Measurements from ENCODE around the gene SH3RF3.

SH3RF3 gene

GRCh38 chr2:109471658-109472057 lies 342.7 kb downstream of the SH3RF3 start:
- Histone ChIP-seq H3K14ac (ENCODE audit: low read length in 2 of 2) (peak overlapping the region in 1 of 2 experiments; percentile 18), H2AFZ (ENCODE audit: low read depth, low read length) (no peak overlapping the region), H3K9ac (ENCODE audit: low read length) (no peak overlapping the region), H4K8ac (ENCODE audit: low read length) (peak overlapping the region; percentile 20), H3K23ac (ENCODE audit: low read length in 2 of 2) (no peak overlapping the region), H3K27ac (ENCODE audit: low read length, poor library complexity, severe bottlenecking) (no peak overlapping the region), H4K91ac (ENCODE audit: low read length) (no peak overlapping the region), H3K4me1 (ENCODE audit: control insufficient read depth, insufficient read depth, low read depth, low read length) (peaks cover 60% of the 10 kb centered on the region), H2AK5ac (ENCODE audit: low read length, severe bottlenecking) (peak overlapping the region; percentile 86), H2BK12ac (ENCODE audit: low read length in 2 of 2) (no peak overlapping the region), H3K9me3 (ENCODE audit: control insufficient read depth, low read length) (no peaks in the 10 kb centered on the region), H2BK5ac (ENCODE audit: low read depth, low read length, poor library complexity, severe bottlenecking) (no peak overlapping the region), H3K4me2 (ENCODE audit: low read length, poor library complexity, severe bottlenecking) (no peak overlapping the region), H3K79me1 (replicated peaks; ENCODE audit: low read length, poor library complexity, severe bottlenecking) (peaks cover 2% of the 10 kb centered on the region), H2BK120ac (ENCODE audit: low read depth, low read length) (no peak overlapping the region), H2BK15ac (ENCODE audit: low read depth, poor library complexity, severe bottlenecking) (no peak overlapping the region), H3K18ac (ENCODE audit: low read depth in 1 of 2, low read length in 2 of 2) (peak overlapping the region in 1 of 2 experiments; percentile 63), H3K4me3 (ENCODE audit: insufficient read depth in 1 of 2, low read depth in 1 of 2, low read length in 2 of 2) (no peak overlapping the region), H3K27me3 (ENCODE audit: control insufficient read depth in 1 of 2, insufficient read depth in 1 of 2, low read length in 2 of 2) (no peaks in the 10 kb centered on the region), H3K4ac (ENCODE audit: low read depth in 1 of 2, low read length in 2 of 2) (no peak overlapping the region), H3K36me3 (ENCODE audit: control insufficient read depth in 1 of 2, insufficient read depth in 2 of 2, low read depth in 1 of 2, low read length in 2 of 2) (no peaks in the 10 kb centered on the region)
- DNase-seq, result no peak
- 88% methylated on average over 3 of the region's 3 CpGs for WGBS

DNA sequence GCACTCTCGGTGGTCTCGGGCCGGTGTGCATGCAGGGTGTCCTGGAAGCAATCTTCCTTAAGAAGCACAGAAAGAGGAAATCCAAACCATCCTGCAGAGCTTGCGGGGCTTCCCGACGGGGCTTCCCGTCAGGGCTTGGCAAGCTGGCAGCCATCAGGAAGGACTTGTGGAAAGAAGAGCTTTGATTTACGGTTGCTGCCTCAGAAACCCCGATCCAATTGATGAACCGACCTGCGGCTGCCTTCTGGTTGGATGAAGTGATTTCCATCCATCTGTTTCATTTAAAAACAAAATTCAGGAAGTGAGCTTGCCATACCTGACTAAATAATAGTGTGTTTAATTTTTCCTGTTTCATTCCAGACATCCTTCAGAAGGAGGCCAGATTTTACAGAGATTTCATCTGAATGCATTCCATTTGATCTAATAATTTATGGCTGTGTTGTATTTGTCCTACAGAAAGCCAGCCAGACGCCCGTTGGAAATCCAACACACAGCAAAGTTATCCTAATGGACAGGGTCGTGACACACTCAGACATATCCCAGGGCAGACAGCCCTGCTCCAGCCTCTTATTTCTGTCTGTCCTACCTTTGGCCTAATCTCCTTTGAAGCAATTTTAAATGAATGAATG lies 343.4 kb downstream of the SH3RF3 start:
- no peak overlapping the region for H2BK12ac ChIP-seq (ENCODE audit: low read length in 2 of 2)
- 60% methylated on average over 13 of the region's 14 CpGs for WGBS
- H3K14ac ChIP-seq (ENCODE audit: low read length in 2 of 2), result no peak overlapping the region
- H2AK5ac ChIP-seq (ENCODE audit: low read length, severe bottlenecking), result peak overlapping the region; percentile 41
- H3K79me1 ChIP-seq (replicated peaks; ENCODE audit: low read length, poor library complexity, severe bottlenecking), result peaks cover 2% of the 10 kb centered on the region
- H2BK5ac ChIP-seq (ENCODE audit: low read depth, low read length, poor library complexity, severe bottlenecking), result no peak overlapping the region
- no peaks in the 10 kb centered on the region for H3K36me3 ChIP-seq (ENCODE audit: control insufficient read depth in 1 of 2, insufficient read depth in 2 of 2, low read depth in 1 of 2, low read length in 2 of 2)
- H3K4me1 ChIP-seq (ENCODE audit: control insufficient read depth, insufficient read depth, low read depth, low read length), result peaks cover 55% of the 10 kb centered on the region
- no peak overlapping the region for H3K4me3 ChIP-seq (ENCODE audit: insufficient read depth in 1 of 2, low read depth in 1 of 2, low read length in 2 of 2)
- no peak overlapping the region for H3K27ac ChIP-seq (ENCODE audit: low read length, poor library complexity, severe bottlenecking)
- no peak overlapping the region for H4K8ac ChIP-seq (ENCODE audit: low read length)
- no peak overlapping the region for H3K18ac ChIP-seq (ENCODE audit: low read depth in 1 of 2, low read length in 2 of 2)
- no peak overlapping the region for H3K9ac ChIP-seq (ENCODE audit: low read length)
- H3K23ac ChIP-seq (ENCODE audit: low read length in 2 of 2), result peak overlapping the region in 1 of 2 experiments; percentile 17
- H2AFZ ChIP-seq (ENCODE audit: low read depth, low read length), result no peak overlapping the region
- DNase-seq, result no peak
- no peak overlapping the region for H3K4ac ChIP-seq (ENCODE audit: low read depth in 1 of 2, low read length in 2 of 2)
- no peak overlapping the region for H4K91ac ChIP-seq (ENCODE audit: low read length)
- no peak overlapping the region for H2BK120ac ChIP-seq (ENCODE audit: low read depth, low read length)
- no peak overlapping the region for H2BK15ac ChIP-seq (ENCODE audit: low read depth, poor library complexity, severe bottlenecking)
- H3K4me2 ChIP-seq (ENCODE audit: low read length, poor library complexity, severe bottlenecking), result no peak overlapping the region
- no peaks in the 10 kb centered on the region for H3K27me3 ChIP-seq (ENCODE audit: control insufficient read depth in 1 of 2, insufficient read depth in 1 of 2, low read length in 2 of 2)
- no peaks in the 10 kb centered on the region for H3K9me3 ChIP-seq (ENCODE audit: control insufficient read depth, low read length)

DNA sequence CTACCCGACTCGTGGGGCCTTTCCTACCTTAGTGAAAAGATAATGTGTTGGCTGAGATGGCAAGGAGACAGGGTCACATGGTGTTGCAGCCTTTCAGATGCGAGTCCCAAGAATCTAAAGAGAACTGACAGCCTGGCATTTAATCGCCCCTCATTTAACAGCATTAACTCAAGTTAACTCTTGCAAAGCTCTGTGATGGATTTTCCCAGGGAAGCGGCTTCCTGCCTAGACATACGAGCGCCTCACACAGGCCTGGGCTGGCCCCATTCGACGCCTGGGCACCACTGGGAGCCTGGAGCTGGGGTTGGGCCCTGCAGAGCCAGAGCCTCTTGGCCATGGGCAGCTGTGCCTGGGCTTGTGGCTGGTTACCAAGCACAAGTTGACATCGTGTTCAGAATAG lies 344.0 kb downstream of the SH3RF3 start:
- H4K91ac ChIP-seq (ENCODE audit: low read length), result no peak overlapping the region
- peak overlapping the region; percentile 33 for H2AK5ac ChIP-seq (ENCODE audit: low read length, severe bottlenecking)
- no peak overlapping the region for H3K4me3 ChIP-seq (ENCODE audit: insufficient read depth in 1 of 2, low read depth in 1 of 2, low read length in 2 of 2)
- H2BK5ac ChIP-seq (ENCODE audit: low read depth, low read length, poor library complexity, severe bottlenecking), result no peak overlapping the region
- H3K9ac ChIP-seq (ENCODE audit: low read length), result no peak overlapping the region
- WGBS, result 85% methylated on average over 10 of the region's 10 CpGs
- H2BK120ac ChIP-seq (ENCODE audit: low read depth, low read length), result no peak overlapping the region
- H3K23ac ChIP-seq (ENCODE audit: low read length in 2 of 2), result no peak overlapping the region
- H3K18ac ChIP-seq (ENCODE audit: low read depth in 1 of 2, low read length in 2 of 2), result peak overlapping the region; percentile 37 to 80
- no peak overlapping the region for H3K4ac ChIP-seq (ENCODE audit: low read depth in 1 of 2, low read length in 2 of 2)
- no peak overlapping the region for H3K27ac ChIP-seq (ENCODE audit: low read length, poor library complexity, severe bottlenecking)
- no peaks in the 10 kb centered on the region for H3K27me3 ChIP-seq (ENCODE audit: control insufficient read depth in 1 of 2, insufficient read depth in 1 of 2, low read length in 2 of 2)
- no peak overlapping the region for H2AFZ ChIP-seq (ENCODE audit: low read depth, low read length)
- peaks cover 54% of the 10 kb centered on the region for H3K4me1 ChIP-seq (ENCODE audit: control insufficient read depth, insufficient read depth, low read depth, low read length)
- no peaks in the 10 kb centered on the region for H3K9me3 ChIP-seq (ENCODE audit: control insufficient read depth, low read length)
- no peak overlapping the region for H2BK12ac ChIP-seq (ENCODE audit: low read length in 2 of 2)
- no peak overlapping the region for H2BK15ac ChIP-seq (ENCODE audit: low read depth, poor library complexity, severe bottlenecking)
- H3K4me2 ChIP-seq (ENCODE audit: low read length, poor library complexity, severe bottlenecking), result no peak overlapping the region
- H3K79me1 ChIP-seq (replicated peaks; ENCODE audit: low read length, poor library complexity, severe bottlenecking), result peaks cover 2% of the 10 kb centered on the region
- no peaks in the 10 kb centered on the region for H3K36me3 ChIP-seq (ENCODE audit: control insufficient read depth in 1 of 2, insufficient read depth in 2 of 2, low read depth in 1 of 2, low read length in 2 of 2)
- DNase-seq, result no peak
- no peak overlapping the region for H4K8ac ChIP-seq (ENCODE audit: low read length)
- peak overlapping the region in 1 of 2 experiments; percentile 26 for H3K14ac ChIP-seq (ENCODE audit: low read length in 2 of 2)

DNA sequence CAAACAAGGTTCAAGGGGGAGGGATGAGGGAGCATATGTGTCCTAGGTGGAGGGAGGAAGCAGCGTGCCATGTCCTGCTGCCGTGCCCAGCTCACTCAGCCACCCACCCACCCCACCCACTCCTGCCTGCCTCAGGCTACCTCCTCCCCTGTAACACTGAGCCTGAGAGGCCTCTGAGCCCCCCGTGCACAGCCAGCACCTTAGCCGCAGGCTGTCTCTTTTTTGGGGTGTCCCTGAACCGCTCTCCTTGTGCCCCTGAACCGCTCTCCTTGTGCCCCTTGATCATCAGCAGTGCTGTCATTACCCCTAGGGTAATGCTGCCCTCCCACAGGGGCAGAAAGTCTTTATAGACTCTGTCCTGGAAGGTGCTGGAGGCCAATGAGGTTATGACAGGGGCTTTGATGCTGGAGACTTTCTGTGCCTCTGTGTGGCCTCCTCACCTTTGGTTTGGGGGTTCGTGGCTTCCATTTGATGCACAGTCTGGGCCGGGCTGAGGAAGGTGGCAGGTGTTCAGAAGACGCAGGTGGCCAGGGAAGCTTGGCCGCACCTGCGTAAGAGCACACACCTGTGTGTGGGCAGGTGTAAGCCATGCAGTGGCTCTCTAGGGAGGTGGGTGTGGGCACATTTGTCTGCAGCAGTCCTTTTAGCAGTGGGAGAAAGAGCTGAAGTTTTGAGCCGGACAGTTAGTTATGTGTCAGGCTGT lies 344.8 kb downstream of the SH3RF3 start:
- H2BK12ac ChIP-seq (ENCODE audit: low read length in 2 of 2), result no peak overlapping the region
- 93% methylated on average over 12 of the region's 12 CpGs for WGBS
- H3K23ac ChIP-seq (ENCODE audit: low read length in 2 of 2), result no peak overlapping the region
- DNase-seq, result no peak
- no peak overlapping the region for H2BK5ac ChIP-seq (ENCODE audit: low read depth, low read length, poor library complexity, severe bottlenecking)
- H2AK5ac ChIP-seq (ENCODE audit: low read length, severe bottlenecking), result peak overlapping the region; percentile 80
- H3K4me2 ChIP-seq (ENCODE audit: low read length, poor library complexity, severe bottlenecking), result no peak overlapping the region
- no peak overlapping the region for H3K4ac ChIP-seq (ENCODE audit: low read depth in 1 of 2, low read length in 2 of 2)
- no peak overlapping the region for H3K4me3 ChIP-seq (ENCODE audit: insufficient read depth in 1 of 2, low read depth in 1 of 2, low read length in 2 of 2)
- no peak overlapping the region for H3K9ac ChIP-seq (ENCODE audit: low read length)
- H2AFZ ChIP-seq (ENCODE audit: low read depth, low read length), result no peak overlapping the region
- no peaks in the 10 kb centered on the region for H3K36me3 ChIP-seq (ENCODE audit: control insufficient read depth in 1 of 2, insufficient read depth in 2 of 2, low read depth in 1 of 2, low read length in 2 of 2)
- no peaks in the 10 kb centered on the region for H3K27me3 ChIP-seq (ENCODE audit: control insufficient read depth in 1 of 2, insufficient read depth in 1 of 2, low read length in 2 of 2)
- H3K79me1 ChIP-seq (replicated peaks; ENCODE audit: low read length, poor library complexity, severe bottlenecking), result peaks cover 2% of the 10 kb centered on the region
- no peak overlapping the region for H3K27ac ChIP-seq (ENCODE audit: low read length, poor library complexity, severe bottlenecking)
- no peak overlapping the region for H2BK15ac ChIP-seq (ENCODE audit: low read depth, poor library complexity, severe bottlenecking)
- no peaks in the 10 kb centered on the region for H3K9me3 ChIP-seq (ENCODE audit: control insufficient read depth, low read length)
- H4K91ac ChIP-seq (ENCODE audit: low read length), result no peak overlapping the region
- H4K8ac ChIP-seq (ENCODE audit: low read length), result no peak overlapping the region
- H2BK120ac ChIP-seq (ENCODE audit: low read depth, low read length), result no peak overlapping the region
- H3K4me1 ChIP-seq (ENCODE audit: control insufficient read depth, insufficient read depth, low read depth, low read length), result peaks cover 50% of the 10 kb centered on the region
- no peak overlapping the region for H3K18ac ChIP-seq (ENCODE audit: low read depth in 1 of 2, low read length in 2 of 2)
- H3K14ac ChIP-seq (ENCODE audit: low read length in 2 of 2), result no peak overlapping the region

All from mesenchymal stem cell (in vitro differentiated cells and primary cell).